Central memory CD4-positive, alpha-beta T cell (primary cell): ENCODE measurements around the gene TPD52L2.
"Not testable (repeated sequence)": the region's sequence is repeated elsewhere in the genome, so short reads cannot be mapped to it uniquely, and the experiment has no call there.

Source experiments
- DNase-seq: peaks from one replicate; pipeline ENCODE4 v3.0.0; 2022

Gene TPD52L2

DNA sequence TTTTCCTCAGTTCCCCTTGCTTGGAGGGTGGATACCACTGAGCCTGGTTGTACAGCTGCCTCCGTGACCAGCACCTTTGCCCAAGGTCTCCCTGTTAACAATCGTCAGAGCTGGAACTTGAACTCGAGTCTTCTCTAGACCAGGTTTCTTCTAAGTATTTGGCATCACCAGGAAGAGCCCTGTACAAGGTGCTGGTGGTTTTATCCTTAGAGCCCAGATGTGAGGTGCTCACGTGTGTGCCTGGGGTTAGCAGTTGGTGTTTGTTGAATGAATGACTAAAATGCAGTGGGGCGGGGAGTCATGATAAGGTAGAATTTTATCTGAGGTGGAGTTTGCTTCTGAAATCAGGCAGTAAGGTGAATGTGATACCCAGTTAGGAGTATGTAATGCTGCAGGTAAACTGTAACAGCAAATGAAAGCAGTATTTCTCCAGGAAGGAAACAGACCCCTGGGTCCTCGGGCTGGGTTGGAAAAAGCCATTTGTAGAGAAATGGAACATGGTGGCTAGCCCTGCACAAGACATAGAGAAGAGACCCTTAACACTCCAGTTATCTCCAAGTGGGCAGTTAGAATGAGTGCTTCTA is 33.0 kb downstream of the TPD52L2 start:
- no peak for DNase-seq

DNA sequence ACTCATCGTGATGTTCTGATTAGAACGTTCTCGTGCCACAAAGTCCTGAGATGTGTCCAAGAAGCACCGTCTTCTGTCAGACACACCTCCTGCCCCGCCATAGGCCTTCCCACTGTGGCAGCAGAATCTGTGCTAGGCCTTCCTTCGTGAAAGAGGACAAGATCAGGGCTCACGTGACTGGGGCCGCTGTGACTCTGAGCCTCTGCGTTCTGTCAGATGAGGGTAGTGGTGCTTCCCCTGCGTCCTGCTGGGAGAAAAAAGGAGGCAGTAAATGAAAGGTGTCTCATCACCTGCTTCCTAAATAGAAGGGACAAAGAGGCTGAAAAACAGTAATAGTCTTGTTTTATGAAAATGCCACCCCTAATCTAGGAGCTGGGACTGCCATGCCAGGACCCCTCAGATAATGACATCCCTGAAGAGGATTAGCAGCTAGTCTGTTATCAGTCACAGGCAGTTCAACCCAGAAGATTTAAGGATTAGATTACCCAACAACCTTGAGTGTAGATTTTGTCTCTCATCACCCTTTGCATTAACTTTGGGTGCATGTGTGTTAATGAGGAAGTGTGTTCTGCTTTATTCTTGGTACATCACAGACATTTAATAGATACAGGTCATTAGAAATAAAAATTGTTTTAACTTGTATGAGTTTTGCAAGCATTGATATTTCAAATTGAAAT is 34.0 kb downstream of the TPD52L2 start:
- no peak for DNase-seq

DNA sequence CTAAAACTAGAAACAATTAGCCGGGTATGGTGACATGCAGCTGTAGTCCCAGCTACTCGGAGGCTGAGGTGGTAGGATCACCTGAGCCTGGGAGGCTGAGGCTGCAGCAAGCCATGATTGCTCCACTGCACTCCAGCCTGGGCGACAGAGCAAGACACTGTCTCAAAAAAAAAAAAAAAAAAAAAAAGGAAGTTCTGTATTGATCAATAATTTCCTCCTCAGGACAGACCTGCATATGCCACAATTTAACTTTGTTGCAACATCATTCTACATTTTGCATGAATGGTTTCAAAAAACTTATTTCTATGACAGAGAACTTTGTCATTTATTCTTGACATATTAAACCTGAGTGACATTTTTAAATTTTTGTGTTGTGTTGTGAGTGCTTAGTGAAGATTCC is 35.3 kb downstream of the TPD52L2 start:
- no peak for DNase-seq

DNA sequence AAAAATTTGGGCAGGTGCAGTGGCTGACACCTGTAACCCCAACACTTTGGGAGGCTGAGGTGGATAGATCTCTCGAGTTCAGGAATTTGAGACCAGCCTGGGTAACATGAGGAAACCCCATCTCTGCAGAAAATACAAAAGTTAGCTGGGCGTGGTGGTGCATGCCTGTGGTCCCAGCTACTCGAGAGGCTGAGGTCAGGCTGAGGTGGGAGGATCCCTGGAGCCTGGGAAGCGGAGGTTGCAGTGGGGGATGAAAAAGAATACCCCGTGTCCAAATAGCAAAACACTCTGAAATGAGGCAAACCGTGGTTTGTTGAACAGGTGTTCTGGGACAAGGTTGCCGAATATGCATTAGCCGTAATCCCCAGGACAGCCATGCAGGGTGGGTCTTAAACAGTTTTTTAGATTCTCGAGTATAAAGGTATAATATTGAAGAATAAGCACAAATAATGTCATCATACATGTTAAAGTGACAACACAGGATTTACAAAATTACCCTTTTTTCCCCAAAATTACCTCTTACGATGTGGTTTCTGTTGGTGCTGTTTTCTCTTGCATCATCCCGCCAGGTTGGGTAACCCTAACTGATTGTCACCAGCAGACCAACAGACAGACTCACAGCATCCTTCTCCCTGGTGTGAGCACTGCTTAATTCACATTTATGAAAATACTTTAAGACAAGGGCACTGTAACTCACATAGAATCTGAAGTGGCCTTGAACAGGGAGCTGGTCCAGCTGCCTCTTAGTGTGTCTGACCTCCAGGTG is 38.9 kb downstream of the TPD52L2 start:
- no peak for DNase-seq

DNA sequence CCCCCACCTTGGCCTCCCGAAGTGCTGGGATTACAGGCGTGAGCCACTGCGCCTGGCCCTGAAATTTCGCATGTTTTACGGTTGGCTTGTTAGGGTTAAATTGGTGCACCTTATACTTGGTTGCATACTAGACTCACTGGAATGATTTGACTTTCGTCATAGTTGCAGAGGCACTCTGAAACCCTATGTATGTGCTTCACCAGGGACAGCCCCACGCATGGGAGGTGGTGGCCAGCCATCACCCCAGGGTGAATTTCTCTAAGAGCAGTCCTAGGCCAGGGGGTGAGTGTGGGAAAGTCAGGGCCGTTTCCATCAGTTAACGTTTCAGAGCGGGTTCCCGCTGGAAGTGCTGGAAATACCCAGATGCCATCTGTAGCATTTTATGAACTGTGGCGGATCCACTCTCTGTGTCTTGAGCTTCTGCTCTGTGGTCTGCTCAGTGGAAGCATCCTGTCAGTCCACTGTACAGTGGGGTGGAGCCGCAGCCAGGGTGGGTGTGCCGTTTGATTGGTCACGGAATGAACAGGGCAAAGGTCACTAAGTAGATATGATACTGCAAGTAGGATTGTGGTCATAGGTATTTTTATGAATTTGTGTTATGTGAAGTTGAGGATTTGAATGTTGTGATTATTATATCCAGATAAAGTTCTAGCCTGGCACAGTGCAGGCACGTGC is 43.1 kb downstream of the TPD52L2 start:
- no peak for DNase-seq

DNA sequence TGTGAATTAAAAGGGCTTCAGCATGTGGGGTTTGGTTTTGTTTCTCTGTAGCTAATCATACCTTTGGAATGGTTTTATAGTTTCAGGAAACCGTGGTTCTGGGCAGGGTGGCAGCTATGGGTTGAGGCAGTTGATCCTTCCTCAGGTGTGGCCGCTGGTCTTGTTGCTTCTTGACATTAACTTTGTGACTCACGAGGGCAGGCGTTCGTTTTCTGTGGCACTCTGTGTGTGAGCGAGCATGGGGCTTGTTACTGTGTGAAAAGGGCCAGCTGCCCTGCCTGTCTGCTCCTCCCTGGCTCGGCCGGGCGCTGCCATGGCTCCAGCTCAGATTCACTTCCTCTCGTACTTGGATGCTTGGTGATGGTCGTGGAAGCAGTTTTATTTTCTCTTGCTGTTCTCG is 46.1 kb downstream of the TPD52L2 start:
- DNase-seq: no peak

DNA sequence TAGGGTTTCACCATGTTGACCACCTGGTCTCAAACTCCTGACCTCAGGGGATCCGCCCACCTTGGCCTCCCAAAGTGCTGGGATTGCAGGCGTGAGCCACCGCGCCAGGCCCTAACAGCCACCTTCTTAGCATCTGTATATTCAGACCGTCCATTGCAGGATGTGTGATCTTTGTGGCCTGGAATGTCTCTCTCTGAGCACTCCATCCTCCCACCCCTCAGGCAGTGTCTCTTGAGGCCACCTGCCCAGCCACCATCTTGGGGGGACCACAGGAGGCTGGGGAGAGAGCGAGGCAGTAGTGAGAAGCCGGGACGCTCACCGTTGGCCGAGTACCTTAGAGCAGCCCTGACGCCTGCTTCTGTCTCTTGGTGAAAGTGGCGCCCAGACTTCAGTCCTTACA is 48.7 kb downstream of the TPD52L2 start:
- DNase-seq: no peak

DNA sequence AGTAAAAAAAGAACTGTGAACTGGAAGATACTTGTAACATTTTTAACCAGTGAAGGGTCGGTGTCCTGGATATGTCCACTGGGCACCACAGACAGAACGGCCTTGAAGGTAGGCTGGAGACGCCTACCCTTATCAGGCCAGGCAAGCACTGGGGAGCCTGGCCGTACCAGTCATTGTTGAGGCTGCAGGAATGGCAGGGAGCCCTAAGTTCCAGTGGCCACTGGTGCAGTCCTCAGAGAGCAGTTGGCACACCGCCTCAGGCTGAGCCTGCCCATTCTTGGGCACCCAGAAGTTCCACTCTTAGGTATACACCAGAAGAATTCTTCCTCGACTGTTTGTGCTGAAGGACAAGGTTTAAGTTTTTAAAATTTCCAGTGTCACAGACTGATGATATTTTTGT is 50.4 kb downstream of the TPD52L2 start:
- DNase-seq: no peak

DNA sequence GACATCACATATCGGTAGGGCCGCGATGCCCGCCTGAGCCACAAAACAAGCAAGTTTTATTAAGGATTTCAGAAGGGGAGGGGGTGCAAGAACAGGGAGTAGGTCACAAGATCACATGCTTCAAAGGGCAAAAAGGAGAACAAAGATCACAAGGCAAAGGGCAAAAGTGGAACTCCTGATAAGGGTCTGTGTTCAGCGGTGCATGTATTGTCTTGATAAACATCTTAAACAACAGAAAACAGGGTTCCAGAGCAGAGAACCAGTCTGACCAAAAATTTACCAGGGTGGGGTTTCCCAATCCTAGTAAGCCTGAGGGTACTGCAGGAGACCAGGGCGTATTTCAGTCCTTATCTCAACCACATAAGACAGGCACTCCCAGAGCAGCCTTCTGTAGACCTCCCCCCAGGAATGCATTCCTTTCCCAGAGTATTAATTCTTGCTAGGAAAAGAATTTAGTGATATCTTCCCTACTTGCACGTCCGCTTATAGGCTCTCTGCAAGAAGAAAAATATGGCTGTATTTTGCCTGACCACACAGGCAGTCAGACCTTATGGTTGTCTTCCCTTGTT is 51.4 kb downstream of the TPD52L2 start:
- not testable (repeated sequence) for DNase-seq

DNA sequence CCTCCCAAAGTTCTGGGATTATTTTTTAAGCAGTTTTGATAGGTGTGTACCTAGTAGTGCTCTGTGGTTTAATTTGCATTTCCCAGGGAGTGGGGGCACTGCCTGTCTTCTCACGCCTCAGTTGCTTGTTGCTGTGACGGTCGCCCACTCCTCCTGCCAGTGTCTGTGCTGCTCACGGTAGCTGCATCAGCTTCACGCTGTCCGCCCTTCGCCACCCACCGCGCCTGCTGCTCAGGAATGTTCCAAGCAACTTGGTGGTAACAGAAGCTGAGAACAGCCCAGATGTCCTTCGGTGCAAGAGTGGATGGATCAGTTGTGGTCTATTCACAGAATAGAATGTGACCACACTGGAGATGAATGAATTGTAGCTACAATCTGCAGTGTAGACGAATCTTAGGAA is 52.7 kb downstream of the TPD52L2 start:
- no peak for DNase-seq

DNA sequence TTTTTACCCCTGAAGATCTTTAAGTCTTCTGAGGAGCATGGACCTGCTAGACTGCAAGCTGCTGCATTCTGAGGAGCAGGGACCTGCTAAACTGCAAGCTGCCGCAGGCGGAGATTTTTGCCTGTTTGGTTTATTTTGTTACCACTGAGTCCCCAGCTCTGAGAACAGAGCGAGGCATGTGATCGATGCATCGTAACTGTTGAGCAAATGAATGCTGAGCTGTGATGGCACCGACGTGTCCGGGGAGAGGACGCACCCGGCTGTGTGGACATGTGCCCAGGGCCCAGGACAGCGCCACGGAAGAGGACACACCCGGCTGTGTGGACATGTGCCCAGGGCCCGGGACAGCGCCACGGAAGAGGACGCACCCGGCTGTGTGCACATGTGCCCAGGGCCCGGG is 54.1 kb downstream of the TPD52L2 start:
- DNase-seq: no peak

DNA sequence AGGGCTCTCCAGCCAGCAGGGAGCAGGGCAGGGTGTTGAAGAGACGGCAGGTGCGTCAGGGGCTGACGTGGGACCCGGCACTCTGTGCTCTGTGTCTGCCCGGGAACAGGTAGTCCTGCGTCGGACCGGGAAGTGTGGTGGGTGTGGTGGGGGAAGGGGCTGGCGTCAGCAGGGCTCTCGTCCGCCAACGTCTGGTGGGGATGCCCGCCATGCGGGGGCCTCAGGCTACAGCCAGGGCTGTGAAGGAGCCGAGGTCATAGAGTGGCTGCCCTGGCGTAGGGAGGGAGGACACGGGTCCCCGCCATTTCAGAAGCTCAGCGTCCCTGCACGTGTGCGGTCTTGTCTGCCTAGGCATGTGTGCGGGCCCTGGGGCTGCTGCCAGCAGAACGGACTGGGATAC is 55.2 kb downstream of the TPD52L2 start:
- no peak for DNase-seq

DNA sequence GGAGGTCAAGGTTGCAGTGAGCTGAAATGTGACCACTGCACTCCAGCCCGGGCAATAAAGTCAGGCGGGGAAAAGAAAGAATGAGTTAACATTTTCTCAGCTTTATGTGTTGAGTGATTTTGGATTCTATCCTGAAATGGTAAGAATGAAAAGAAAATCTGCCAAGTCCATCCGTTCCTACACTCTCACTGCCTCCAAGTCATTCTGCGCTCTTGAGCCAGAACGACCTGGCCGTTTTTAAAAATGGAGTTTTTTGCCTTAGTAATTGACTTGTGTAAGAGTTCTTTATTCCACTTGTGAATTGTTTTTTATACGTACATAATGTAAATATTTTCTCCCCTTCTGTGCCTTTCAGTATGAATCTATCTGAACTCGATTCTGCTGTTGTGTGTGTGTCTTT is 58.6 kb downstream of the TPD52L2 start:
- no peak for DNase-seq

DNA sequence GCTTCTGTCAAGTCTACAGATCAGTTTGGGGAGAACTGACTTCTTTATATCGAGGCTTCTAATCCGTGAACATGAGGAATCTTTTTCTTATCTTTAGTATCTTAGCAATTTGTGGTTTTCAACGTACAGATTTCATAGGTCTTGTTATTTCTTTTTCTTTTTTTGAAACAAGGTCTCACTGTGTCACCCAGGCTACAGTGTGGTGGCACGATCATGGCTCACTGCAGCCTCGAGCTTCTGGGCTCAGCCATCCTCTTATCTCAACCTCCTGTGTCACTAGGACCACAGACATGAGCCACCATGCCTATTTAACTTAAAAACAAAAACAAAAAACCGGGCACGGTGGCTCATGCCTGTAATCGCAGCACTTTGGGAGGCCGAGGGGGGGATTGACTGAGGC is 59.2 kb downstream of the TPD52L2 start:
- DNase-seq: no peak

DNA sequence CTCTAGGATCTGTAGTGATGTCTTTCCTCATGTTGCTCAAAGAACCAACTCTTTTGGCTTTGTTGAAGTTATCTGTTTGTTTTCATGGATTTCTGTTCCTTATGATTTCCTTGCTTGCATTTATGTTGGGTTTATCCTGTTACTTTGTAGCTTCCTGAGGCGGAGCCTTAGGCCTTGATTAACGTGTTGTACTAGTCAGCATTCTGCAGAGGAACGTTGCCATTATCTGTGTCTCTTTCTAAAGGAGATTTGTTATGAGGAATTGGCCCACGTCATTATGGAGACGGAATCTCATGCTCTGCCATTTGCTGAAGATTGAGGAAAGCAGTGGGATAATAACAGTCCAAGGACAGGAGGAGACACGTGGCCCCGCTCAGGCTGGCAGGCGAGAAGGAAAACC is 61.2 kb downstream of the TPD52L2 start:
- DNase-seq: no peak

DNA sequence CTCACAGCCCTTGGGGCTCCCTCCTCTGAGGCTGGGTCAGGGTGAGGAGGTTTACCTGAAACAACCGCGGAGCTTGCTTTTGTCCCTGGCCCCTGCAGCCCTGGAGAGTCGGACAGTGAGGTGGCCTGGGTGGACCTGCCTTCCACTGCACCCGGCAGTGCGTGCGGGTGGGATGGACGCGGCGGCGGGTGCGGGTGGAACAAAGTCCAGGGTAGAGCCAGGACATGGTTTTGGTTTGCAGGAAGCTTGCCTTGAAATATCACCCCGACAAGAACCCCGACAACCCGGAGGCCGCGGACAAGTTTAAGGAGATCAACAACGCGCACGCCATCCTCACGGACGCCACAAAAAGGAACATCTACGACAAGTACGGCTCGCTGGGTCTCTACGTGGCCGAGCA is 64.0 kb downstream of the TPD52L2 start:
- DNase-seq: no peak

DNA sequence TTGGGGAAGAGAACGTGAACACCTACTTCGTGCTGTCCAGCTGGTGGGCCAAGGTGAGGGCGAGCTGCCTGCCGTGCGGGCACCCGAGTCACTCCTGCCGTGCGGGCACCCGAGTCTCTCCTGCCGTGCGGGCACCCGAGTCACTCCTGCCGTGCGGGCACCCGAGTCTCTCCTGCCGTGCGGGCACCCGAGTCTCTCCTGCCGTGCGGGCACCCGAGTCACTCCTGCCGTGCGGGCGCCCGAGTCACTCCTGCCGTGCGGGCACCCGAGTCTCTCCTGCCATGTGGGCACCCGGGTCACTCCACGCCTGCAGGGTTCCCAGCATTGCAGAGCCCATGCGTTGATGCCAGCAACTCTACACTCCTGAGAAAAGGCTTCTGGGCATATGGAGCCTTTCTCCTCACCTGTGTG is 64.4 kb downstream of the TPD52L2 start:
- not testable (repeated sequence) for DNase-seq

DNA sequence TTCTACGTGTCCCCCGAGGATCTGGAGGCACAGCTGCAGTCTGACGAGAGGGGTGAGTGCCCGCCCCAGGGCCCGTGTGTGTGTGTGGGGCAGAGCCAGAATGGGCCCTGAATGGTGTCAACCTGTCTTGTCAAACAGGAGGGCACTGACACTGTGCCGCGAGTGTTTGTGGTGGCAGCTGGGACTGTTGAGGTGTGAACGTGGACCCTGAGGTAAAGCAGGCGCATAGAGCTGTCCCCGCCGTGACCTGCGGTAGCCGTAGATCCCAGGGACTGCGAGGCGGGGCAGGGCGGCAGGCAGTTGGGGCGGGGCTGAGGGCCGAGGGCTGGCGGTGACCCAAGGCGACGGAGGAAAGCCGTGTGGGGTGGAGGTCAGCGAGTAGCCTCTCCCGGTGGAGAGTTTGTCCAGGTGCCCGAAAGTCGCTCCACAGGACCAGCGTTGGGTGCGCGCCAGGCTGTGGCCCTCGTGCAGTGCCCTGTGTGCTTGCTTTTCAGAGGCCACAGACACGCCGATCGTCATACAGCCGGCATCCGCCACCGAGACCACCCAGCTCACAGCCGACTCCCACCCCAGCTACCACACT is 66.0 kb downstream of the TPD52L2 start:
- no peak for DNase-seq

DNA sequence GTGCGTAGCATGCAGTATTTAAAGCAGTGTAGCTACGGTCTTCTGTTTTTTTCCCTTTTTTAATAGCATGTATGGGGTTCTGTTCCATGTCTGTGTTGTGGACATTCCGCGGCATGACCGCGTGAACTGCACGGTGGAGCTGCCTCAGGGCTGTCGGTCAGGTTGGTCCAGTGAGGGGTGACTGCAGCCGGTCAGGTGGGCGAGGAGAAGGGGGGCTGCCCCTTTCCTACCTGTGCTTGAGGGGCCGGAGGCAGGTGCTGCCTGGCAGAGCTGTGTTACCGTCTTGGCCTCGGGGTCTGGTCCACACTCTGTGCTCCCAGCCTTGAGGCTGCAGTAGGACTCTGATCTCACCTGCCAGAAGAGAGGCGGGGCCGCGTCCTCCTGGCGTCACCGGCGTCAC is 66.7 kb downstream of the TPD52L2 start:
- DNase-seq: no peak

DNA sequence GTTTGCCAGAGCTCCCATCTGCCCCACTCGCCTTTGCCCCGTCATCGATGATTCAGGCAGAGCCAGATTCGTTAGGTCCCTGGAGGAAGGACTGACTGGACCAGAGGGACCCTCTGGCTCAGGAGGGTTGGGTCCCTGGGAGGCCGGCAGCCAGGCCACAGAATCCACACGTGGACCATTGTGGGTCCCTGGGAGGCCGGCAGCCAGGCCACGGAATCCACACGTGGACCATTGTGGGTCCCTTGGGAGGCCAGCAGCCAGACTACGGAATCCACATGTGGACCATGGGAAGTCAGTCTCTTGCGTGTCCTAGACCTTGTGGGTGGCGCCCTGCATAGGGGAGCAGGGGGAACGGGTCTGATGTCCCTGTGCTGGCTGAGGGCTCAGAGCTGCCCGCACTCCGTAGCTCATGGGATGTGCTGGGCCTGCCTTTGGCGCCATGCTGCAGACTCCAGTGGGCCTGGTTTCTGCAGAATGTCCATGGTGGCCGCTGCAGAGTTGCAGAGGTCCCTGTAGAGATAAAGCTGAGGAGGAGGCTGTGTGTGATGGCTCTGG is 67.6 kb downstream of the TPD52L2 start:
- DNase-seq: no peak

DNA sequence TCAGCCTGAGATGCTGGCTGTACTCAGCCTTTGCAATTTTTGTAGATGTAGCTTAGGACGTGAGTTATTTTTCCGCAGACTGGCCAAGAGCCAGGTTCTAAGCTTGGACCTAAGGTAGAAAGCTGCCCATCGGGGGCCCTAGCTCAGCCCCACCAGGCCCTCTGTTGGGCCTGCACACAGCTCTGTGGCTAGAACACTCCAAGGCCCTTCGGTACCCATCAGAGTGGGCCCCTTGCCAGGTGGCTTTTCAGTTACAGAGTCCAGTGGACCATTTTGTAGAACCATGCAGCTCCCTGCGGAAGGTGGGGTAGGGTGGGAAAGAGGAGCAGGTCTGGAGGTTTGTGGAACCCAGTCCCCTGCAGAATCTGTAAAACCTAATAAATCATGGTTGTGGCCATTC is 68.6 kb downstream of the TPD52L2 start:
- no peak for DNase-seq

DNA sequence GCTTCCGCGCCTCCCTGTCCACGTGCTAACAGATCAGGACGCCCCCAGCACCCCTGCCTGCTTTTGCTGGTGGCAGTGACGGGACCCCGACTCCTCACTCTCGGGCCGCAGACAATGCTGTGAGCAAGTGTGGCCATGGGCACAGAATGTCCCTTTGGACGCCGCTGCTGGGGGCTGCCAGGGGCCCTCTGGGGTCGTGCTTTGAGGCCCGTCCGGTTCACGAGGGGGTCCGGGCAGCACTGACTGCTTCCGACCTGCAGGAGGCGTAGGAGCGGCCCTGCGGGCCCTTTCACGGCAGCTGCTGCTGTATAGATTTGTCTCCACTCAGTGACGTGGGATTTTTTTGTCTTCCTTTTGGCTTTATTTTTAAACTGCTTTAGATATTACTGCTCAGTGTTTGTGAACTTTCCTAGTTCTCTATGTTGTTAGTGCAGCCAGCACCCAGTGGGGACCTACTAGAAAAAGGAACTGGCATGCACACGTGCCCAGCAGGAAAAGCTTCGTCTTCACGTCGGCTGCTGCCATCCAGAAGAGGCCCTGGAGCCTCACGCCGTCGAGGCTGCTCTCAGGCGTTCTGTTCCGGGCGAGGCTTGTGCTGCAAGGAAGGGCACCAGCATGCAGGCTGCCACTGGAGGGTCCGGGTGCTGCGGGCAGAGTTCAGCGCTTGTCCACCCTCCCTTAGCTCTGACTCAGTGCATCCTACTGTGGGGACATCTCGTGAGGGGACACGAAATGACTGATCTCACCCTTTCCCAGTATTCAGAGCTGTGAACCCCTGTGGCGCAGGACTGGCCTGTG is 69.4 kb downstream of the TPD52L2 start:
- DNase-seq: no peak
